ENCODE results near the gene RTKN.
A peak's percentile ranks its signal among the peaks of the same experiment; 100 is the strongest.

Gene RTKN

DNA sequence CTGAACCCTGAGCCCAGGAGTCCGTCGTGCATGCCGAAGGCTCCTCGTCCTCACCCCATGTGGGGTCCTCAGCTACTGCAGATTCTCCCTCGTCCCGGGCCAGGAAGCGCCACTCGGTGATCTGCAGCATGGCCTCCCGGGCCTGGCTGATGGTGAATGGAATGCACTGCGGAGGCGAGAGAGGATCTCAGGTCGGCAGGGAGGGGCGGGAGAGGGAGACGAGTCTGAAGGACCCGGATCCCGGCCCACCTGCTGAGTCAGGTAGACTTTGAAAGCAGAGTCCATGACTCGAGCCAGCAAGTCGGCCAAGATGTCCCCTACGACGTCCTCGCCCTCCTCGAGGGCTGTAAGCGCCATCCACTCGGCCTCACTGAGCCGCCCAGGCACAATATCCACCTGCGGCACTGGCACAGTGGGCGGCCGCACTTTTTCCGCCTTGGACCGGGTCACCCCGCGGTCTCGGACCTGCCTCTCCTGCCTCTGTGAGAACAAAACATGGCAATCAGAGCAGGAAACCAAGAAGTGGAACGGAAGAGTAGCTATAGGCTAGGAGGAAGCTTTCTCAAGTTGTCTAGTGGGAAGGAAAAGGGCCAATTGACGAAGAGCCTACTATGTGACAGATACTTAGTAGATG lies 25.9 kb downstream of the RTKN start:
- DNase-seq: no peak

DNA sequence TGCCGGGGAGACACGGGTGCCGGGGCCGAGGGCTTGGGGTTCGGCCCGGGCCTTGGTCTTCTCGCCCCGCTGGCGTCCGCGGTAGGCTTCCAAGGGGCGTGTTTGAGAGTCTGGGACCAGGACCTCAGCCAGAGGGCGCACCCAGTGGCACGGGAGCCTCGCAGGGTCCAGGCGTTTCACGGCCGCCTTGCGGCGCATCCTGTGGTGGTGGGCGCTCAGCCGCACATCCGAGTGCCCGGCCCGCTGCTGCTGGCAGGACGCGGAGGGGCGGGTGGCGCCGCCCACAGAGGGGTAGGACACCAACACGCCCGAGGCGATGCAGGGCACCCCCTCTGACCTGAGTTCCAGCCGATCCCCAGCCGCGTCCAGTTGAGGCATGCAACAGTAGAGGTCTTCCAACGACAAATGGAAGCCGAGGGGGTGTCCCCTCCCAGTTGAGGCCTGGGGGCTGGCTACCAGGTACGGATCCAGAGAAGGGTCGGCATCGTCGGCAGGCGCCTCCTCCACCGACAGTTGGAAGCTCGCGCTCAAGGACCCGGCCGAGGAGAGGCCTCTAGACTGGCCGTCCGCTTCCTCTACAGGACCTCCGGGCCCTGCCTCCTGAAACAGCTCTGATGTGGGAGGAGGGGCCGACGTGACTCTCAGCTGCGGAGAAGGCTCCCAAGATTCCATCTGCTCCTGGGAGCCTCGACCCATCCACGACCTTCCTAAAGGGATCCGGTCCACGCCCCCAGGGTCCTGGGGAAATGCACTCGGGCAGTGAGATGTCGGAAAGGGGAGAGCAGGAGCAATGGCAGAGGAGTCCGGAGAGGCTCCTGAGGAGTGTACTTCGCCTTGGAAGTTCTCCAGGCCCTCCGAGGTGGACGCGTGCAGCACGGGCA lies 26.6 kb downstream of the RTKN start:
- peak; percentile 17 to 21 for DNase-seq

GRCh38 chr2:74414441-74414840 lies 27.3 kb downstream of the RTKN start:
- DNase-seq: no peak

GRCh38 chr2:74413001-74413698 lies 28.6 kb downstream of the RTKN start:
- no peak for DNase-seq

DNA sequence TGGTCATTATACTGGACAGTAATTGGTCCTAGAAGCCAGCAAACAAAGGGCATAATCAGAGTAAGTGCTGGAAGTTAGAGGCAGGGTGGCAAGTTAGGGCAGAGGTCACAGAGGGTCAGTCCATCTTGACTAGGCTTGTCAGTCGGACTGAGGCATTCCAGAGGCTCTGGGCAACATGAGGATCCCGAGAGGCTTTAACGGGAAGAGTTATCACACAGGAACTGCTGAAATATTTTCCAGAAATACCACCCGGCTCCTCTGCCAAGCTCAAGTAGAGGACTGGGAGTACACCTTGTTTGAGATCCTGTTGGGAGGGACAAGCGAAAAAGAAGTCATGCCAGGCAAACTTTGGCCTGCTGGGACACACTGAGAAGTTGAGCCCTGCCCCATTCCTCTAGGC lies 34.1 kb downstream of the RTKN start:
- DNase-seq: no peak

DNA sequence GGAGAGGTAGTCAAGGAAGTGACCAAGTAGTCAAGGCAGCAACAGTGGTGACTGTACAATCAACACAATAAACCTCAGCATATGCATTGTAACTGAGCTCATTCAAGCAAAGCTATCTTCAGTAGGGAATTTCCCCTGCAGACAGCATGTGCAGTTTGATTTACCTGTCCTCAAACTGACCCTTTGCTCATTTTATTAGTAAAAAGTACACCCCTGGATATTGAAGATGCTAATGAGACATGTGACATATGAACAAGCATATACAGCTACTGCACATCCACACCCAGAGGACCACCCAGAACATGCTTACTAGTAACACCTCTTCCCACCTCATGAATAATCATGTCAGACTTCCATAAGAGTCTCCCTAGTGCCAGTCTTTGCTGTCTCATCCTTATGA lies 35.7 kb downstream of the RTKN start:
- DNase-seq: no peak

GRCh38 chr2:74401891-74402290 lies 39.8 kb downstream of the RTKN start:
- no peak for DNase-seq

GRCh38 chr2:74399785-74400184 lies 42.0 kb downstream of the RTKN start:
- DNase-seq: peak in 1 of 2 donors; percentile 64

- no peak for DNase-seq
Measured at GRCh38 chr2:74396149-74396548, 45.6 kb downstream of the RTKN start.

- no peak for DNase-seq
Measured at GRCh38 chr2:74393525-74393924, 48.2 kb downstream of the RTKN start.

- DNase-seq: no peak
Measured at GRCh38 chr2:74392449-74392743, 49.3 kb downstream of the RTKN start.

DNA sequence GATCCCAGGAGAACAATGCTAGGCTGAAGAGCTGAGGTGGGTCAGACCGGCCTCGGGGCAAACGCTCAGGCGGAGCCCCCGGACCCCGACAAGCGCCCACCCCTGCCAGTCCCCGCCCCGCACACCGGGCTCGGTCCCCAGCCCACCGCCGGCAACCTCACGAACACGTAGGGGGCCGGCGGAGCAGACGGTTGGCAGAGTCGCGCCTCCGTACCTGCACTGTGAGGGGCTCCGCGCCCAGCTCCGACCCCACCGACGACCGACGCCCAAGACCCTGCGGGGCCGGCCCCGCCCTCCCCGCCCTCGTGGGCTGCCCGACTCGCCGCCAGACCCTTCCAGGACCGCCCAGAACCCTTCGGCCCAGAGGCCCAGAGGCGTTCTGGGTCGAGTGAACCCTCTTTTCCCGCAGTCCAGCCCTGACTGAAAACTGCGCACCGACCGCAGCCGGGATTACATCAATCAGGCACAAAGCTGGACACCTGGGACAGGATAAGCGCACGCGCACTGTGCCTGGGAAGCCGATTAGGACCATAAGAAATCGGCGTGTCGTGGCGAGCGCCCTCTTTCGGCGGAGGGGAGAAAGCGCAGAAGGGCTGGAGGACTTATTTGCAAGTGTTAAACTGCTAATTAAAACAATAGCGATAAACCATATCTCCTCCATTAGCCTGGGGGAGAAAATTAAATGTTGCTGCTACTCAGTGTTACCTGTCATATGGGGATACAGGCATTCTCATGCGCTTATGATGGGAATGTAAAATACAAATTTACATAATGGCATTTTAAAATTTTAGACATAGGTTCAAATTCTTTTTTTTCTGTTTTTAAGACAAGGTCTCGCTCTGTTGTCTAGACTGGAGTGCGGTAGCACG lies 49.9 kb downstream of the RTKN start:
- peak; percentile 93 to 96 for DNase-seq

DNA sequence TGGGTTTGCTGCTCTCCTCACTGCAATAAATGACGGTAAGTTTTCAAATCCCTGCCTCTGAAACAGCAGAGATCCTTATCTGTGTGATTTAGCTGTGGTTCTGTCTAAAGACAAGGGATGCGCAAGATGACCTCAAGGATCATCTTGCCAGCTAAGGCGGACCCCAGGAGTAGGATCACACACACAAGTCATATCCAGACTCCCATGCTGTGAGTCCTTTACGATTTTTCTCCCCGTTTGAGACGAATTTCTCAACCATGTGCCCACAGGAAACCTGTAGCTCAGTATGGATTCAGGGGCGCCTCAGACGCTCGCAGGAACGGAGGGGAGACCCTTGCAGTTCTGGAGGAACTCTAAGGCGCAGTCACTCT lies 50.5 kb downstream of the RTKN start:
- DNase-seq: no peak

GRCh38 chr2:74390606-74391005 lies 51.1 kb downstream of the RTKN start:
- DNase-seq: no peak

- DNase-seq: no peak
Measured at GRCh38 chr2:74387346-74387745, 54.4 kb downstream of the RTKN start.

GRCh38 chr2:74385396-74385795 lies 56.3 kb downstream of the RTKN start:
- DNase-seq: no peak

- DNase-seq: no peak
Measured at GRCh38 chr2:74384051-74384450, 57.7 kb downstream of the RTKN start.

DNA sequence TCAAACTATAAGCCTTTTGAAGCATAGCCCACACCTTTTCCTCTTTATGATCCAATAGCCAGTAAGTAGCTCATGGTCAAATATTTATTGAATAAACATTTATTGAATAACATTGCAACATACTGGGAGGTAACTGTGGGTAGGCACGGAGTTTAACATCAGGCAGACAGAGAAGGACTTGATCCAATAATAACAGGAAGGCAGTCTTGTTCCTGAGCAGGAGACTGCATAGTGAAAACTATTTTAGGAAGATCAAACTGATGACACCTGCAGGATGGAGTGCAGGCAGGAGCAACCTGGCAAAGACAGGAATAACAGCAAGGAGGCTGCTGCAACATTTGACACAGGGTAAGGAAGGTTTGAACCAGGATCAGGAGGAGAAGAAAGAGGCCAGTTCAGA lies 58.5 kb downstream of the RTKN start:
- DNase-seq: no peak

GRCh38 chr2:74381751-74382150 lies 60.0 kb downstream of the RTKN start:
- no peak for DNase-seq

GRCh38 chr2:74379851-74380789 lies 61.6 kb downstream of the RTKN start, which contains the start of gene DCTN1:
Gene DCTN1 (minus strand): TSS chr2:74380311. CDS start chr2:74380037, 274 bp downstream.
- DNase-seq: peak in 1 of 2 donors; percentile 33

- no peak for DNase-seq
Measured at GRCh38 chr2:74378007-74378406, 63.7 kb downstream of the RTKN start.

DNA sequence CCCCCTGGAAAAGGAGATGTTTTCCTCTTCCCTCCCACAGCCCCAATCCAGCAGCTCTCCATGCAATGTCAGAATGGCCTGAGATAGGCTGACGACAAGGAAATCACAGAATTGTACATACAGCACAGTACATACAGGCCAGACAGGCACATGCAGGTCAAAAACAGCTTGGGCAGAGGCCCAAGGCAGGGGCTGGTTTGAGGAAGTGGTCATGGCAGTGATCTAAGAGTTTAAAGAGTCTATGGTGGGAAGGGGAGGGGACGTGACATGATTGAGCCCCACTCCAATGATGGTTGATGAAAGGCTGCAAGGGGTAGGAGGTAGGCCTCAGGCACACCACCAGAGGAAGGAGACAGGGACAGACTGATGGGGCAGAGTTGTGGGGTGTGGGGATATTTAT lies 65.9 kb downstream of the RTKN start:
- no peak for DNase-seq

Data from CD4-positive, alpha-beta T cell treated with Interferon alpha-2 for 1 hour (primary cell).